HepG2 (cell line): ENCODE data around the gene REM2. TPM values are rescaled to one million over a fixed set of nuclear protein-coding genes. Genes with fewer than 3 reads are reported as not detected.

Experiments used
- ELF4 ChIP-seq: sonication (generic); formaldehyde crosslinking; IDR thresholded peaks from 2 replicates; pipeline ENCODE4 v1.5.0; 2020; ENCODE audit warnings: missing genetic modification reagents, mild to moderate bottlenecking, moderate library complexity, borderline replicate concordance
- ETV5 ChIP-seq: IDR thresholded peaks from 2 replicates; pipeline ENCODE4 v1.6.1; 2018; ENCODE audit warnings: missing biosample characterization, missing genetic modification reagents, inconsistent platforms, borderline replicate concordance
- GATA4 ChIP-seq: sonication (generic); IDR thresholded peaks from 2 replicates; pipeline ENCODE4 v1.6.1; 2016; ENCODE audit warnings: antibody characterized with exemption, low read depth, borderline replicate concordance
- ISX ChIP-seq: sonication (generic); formaldehyde crosslinking; conservative IDR thresholded peaks from 2 replicates; pipeline ENCODE4 v1.5.0; 2020; ENCODE audit warnings: missing genetic modification reagents
- JARID2 ChIP-seq: sonication (generic); formaldehyde crosslinking; IDR thresholded peaks from 2 replicates; pipeline ENCODE4 v1.8.1; 2023; ENCODE audit warnings: missing genetic modification reagents, inconsistent platforms; ENCODE audit not compliant: insufficient replicate concordance
- JUN ChIP-seq: sonication (generic); formaldehyde crosslinking; IDR thresholded peaks from 2 replicates; pipeline ENCODE4 v1.4.0; 2020; ENCODE audit warnings: mild to moderate bottlenecking, missing genetic modification reagents
- MATR3 ChIP-seq: sonication (generic); formaldehyde crosslinking; IDR thresholded peaks from 2 replicates; pipeline ENCODE4 v1.4.0; 2020; ENCODE audit warnings: missing genetic modification reagents
- MIER3 ChIP-seq: IDR thresholded peaks from 2 replicates; pipeline ENCODE4 v1.6.1; 2016; ENCODE audit warnings: missing compliant biosample characterization, borderline replicate concordance
- PHF21A ChIP-seq: sonication (generic); formaldehyde crosslinking; IDR thresholded peaks from 2 replicates; pipeline ENCODE4 v1.5.0; 2020; ENCODE audit warnings: mild to moderate bottlenecking, missing genetic modification reagents
- POLR2AphosphoS2 ChIP-seq: IDR thresholded peaks from 2 replicates; pipeline ENCODE4 v1.6.1; 2011; ENCODE audit warnings: low read depth, low read length, improper control_type of control experiment
- RBAK ChIP-seq: sonication (generic); formaldehyde crosslinking; IDR thresholded peaks from 2 replicates; pipeline ENCODE4 v1.5.1; 2020; ENCODE audit warnings: mild to moderate bottlenecking, missing genetic modification reagents
- RNF2 ChIP-seq: fragments of 450-650 bp; conservative IDR thresholded peaks from 2 replicates; pipeline ENCODE4 v1.6.1; 2016; ENCODE audit warnings: low read depth
- SIN3A ChIP-seq: IDR thresholded peaks from 2 replicates; pipeline ENCODE4 v1.6.1; 2011; ENCODE audit warnings: low read depth, mild to moderate bottlenecking, control low read depth, low read length, borderline replicate concordance
- SIX4 ChIP-seq: sonication (generic); formaldehyde crosslinking; IDR thresholded peaks from 2 replicates; pipeline ENCODE4 v1.4.0; 2020; ENCODE audit warnings: missing genetic modification reagents
- TARDBP ChIP-seq: sonication (generic); formaldehyde crosslinking; IDR thresholded peaks from 2 replicates; pipeline ENCODE4 v1.8.0; 2022; ENCODE audit warnings: mild to moderate bottlenecking, missing genetic modification reagents
- THAP11 ChIP-seq: IDR thresholded peaks from 2 replicates; pipeline ENCODE4 v1.6.1; 2016; ENCODE audit warnings: missing biosample characterization, missing genetic modification reagents
- ZBTB1 ChIP-seq: sonication (generic); formaldehyde crosslinking; IDR thresholded peaks from 2 replicates; pipeline ENCODE4 v1.4.0; 2020; ENCODE audit warnings: missing genetic modification reagents, borderline replicate concordance
- ZFP82 ChIP-seq: sonication (generic); formaldehyde crosslinking; IDR thresholded peaks from 2 replicates; pipeline ENCODE4 v1.5.1; 2020; ENCODE audit warnings: mild to moderate bottlenecking, missing genetic modification reagents, borderline replicate concordance
- ZNF264 ChIP-seq: sonication (generic); formaldehyde crosslinking; IDR thresholded peaks from 2 replicates; pipeline ENCODE4 v1.4.0; 2020; ENCODE audit warnings: missing genetic modification reagents
- polyA plus RNA-seq, 8 experiments: library from polyadenylated mRNA; depleted of rRNA in 3 of 8; stranded (reverse) in 7 of 8; unstranded in 1 of 8; fragments of >200 nt; fragmentation: Illumina TruSeq in 4 of 8; extraction: Trizol in 4 of 8; gene quantifications; 2 replicates each; pipeline versions ENCODE4 v1.2.1 to v1.2.3, GENCODE V29; 2011 to 2016; ENCODE audit warnings: low read depth in 4 of 8, missing spikeins in 1 of 8, mixed read lengths in 1 of 8; ENCODE audit not compliant: insufficient read depth in 1 of 8
- total RNA-seq, 5 experiments: library from RNA; depleted of rRNA; stranded (reverse); fragments of >200 nt; fragmentation: Illumina TruSeq; extraction: Trizol; gene quantifications; 2 replicates each; pipeline ENCODE4 v1.2.3, GENCODE V29; 2016; ENCODE audit warnings: low read depth in 1 of 5
- TF ChIP-seq, protein P1 (sequence below): sonication (generic); formaldehyde crosslinking; IDR thresholded peaks from 2 replicates; pipeline ENCODE4 v1.5.1; 2020; ENCODE audit warnings: mild to moderate bottlenecking, missing genetic modification reagents, borderline replicate concordance
- TF ChIP-seq, protein P2 (sequence below): sonication (generic); formaldehyde crosslinking; IDR thresholded peaks from 2 replicates; pipeline ENCODE4 v1.9.0; 2021; ENCODE audit warnings: missing genetic modification reagents, borderline replicate concordance
- TF ChIP-seq, protein P3 (sequence below): IDR thresholded peaks from 2 replicates; pipeline ENCODE4 v1.6.1; 2016

Gene REM2
- total and polyA plus RNA-seq, 2 of the 13 experiments (the other 11 are each of a cell fraction or from before 2014, with no cell fraction given), result 0.20 TPM; not detected in 1

- TF ChIP-seq, protein P1, sequence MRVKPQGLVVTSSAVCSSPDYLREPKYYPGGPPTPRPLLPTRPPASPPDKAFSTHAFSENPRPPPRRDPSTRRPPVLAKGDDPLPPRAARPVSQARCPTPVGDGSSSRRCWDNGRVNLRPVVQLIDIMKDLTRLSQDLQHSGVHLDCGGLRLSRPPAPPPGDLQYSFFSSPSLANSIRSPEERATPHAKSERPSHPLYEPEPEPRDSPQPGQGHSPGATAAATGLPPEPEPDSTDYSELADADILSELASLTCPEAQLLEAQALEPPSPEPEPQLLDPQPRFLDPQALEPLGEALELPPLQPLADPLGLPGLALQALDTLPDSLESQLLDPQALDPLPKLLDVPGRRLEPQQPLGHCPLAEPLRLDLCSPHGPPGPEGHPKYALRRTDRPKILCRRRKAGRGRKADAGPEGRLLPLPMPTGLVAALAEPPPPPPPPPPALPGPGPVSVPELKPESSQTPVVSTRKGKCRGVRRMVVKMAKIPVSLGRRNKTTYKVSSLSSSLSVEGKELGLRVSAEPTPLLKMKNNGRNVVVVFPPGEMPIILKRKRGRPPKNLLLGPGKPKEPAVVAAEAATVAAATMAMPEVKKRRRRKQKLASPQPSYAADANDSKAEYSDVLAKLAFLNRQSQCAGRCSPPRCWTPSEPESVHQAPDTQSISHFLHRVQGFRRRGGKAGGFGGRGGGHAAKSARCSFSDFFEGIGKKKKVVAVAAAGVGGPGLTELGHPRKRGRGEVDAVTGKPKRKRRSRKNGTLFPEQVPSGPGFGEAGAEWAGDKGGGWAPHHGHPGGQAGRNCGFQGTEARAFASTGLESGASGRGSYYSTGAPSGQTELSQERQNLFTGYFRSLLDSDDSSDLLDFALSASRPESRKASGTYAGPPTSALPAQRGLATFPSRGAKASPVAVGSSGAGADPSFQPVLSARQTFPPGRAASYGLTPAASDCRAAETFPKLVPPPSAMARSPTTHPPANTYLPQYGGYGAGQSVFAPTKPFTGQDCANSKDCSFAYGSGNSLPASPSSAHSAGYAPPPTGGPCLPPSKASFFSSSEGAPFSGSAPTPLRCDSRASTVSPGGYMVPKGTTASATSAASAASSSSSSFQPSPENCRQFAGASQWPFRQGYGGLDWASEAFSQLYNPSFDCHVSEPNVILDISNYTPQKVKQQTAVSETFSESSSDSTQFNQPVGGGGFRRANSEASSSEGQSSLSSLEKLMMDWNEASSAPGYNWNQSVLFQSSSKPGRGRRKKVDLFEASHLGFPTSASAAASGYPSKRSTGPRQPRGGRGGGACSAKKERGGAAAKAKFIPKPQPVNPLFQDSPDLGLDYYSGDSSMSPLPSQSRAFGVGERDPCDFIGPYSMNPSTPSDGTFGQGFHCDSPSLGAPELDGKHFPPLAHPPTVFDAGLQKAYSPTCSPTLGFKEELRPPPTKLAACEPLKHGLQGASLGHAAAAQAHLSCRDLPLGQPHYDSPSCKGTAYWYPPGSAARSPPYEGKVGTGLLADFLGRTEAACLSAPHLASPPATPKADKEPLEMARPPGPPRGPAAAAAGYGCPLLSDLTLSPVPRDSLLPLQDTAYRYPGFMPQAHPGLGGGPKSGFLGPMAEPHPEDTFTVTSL, result no peak
- TF ChIP-seq ISX (CRISPR knock-in tag), result no peak; the same call in 1 of the 2 replicates
- TF ChIP-seq POLR2AphosphoS2, result no peak
- TF ChIP-seq ZBTB1, result 0 out of 2 replicates have a peak, but pooled peaks have one; percentile 57
- TF ChIP-seq, protein P2, sequence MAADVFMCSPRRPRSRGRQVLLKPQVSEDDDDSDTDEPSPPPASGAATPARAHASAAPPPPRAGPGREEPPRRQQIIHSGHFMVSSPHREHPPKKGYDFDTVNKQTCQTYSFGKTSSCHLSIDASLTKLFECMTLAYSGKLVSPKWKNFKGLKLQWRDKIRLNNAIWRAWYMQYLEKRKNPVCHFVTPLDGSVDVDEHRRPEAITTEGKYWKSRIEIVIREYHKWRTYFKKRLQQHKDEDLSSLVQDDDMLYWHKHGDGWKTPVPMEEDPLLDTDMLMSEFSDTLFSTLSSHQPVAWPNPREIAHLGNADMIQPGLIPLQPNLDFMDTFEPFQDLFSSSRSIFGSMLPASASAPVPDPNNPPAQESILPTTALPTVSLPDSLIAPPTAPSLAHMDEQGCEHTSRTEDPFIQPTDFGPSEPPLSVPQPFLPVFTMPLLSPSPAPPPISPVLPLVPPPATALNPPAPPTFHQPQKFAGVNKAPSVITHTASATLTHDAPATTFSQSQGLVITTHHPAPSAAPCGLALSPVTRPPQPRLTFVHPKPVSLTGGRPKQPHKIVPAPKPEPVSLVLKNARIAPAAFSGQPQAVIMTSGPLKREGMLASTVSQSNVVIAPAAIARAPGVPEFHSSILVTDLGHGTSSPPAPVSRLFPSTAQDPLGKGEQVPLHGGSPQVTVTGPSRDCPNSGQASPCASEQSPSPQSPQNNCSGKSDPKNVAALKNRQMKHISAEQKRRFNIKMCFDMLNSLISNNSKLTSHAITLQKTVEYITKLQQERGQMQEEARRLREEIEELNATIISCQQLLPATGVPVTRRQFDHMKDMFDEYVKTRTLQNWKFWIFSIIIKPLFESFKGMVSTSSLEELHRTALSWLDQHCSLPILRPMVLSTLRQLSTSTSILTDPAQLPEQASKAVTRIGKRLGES, result no peak
- TF ChIP-seq TARDBP, result peak; percentile 43; the same call in 1 of the 2 replicates
- no peak for TF ChIP-seq MATR3
- TF ChIP-seq, protein P3, sequence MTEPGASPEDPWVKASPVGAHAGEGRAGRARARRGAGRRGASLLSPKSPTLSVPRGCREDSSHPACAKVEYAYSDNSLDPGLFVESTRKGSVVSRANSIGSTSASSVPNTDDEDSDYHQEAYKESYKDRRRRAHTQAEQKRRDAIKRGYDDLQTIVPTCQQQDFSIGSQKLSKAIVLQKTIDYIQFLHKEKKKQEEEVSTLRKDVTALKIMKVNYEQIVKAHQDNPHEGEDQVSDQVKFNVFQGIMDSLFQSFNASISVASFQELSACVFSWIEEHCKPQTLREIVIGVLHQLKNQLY (CRISPR knock-in tag), result peak; percentile 61; the same call in 1 of the 2 replicates
- 0 out of 2 replicates have a peak, but pooled peaks have one; percentile 9 for TF ChIP-seq SIN3A
- peak; percentile 28; the same call in 1 of the 2 replicates for TF ChIP-seq ETV5 (CRISPR knock-in tag)
- no peak for TF ChIP-seq RNF2
- no peak for TF ChIP-seq RBAK (CRISPR knock-in tag)
- TF ChIP-seq ELF4 (CRISPR knock-in tag), result no peak
- TF ChIP-seq JUN (CRISPR knock-in tag), result no peak
- TF ChIP-seq SIX4 (CRISPR knock-in tag), result no peak
- TF ChIP-seq GATA4, result no peak
- no peak; the same call in 1 of the 2 replicates for TF ChIP-seq THAP11 (CRISPR knock-in tag)
- peak; percentile 70 for TF ChIP-seq JARID2
- TF ChIP-seq PHF21A, result no peak
- no peak for TF ChIP-seq ZFP82
- TF ChIP-seq ZNF264 (CRISPR knock-in tag), result peak; percentile 73; the same call in 1 of the 2 replicates
- peak; percentile 78 for TF ChIP-seq MIER3 (CRISPR knock-in tag)
Measured at GRCh38 chr14:22872033-22872832, 10.8 kb upstream of the REM2 start (continued).
